ENCODE measurements around the gene IL13RA2.

The IL13RA2 gene

GRCh38 chrX:115017455-115017854 lies at the start of gene IL13RA2:
TSS of gene IL13RA2 (minus strand) at chrX:115017616. CDS start at chrX:115017269, 347 bp downstream.
- DNase-seq = no peak

- no peak for DNase-seq
Observed at GRCh38 chrX:115065304-115065703, 47.9 kb upstream of the IL13RA2 start.

GRCh38 chrX:115060013-115060412 lies 42.6 kb upstream of the IL13RA2 start:
- DNase-seq = no peak

GRCh38 chrX:115058276-115058675 lies 40.9 kb upstream of the IL13RA2 start:
- no peak for DNase-seq

- DNase-seq = no peak
Observed at GRCh38 chrX:115054876-115055275, 37.5 kb upstream of the IL13RA2 start.

GRCh38 chrX:115053223-115053622 lies 35.8 kb upstream of the IL13RA2 start:
- no peak for DNase-seq

- no peak for DNase-seq
Observed at GRCh38 chrX:115047715-115048114, 30.3 kb upstream of the IL13RA2 start.

- no peak for DNase-seq
Observed at GRCh38 chrX:115047181-115047580, 29.8 kb upstream of the IL13RA2 start.

- no peak for DNase-seq
Observed at GRCh38 chrX:115040417-115040816, 23.0 kb upstream of the IL13RA2 start.

GRCh38 chrX:115038406-115038805 lies 21.0 kb upstream of the IL13RA2 start:
- DNase-seq = no peak

- no peak for DNase-seq
Observed at GRCh38 chrX:115036029-115036428, 18.6 kb upstream of the IL13RA2 start.

GRCh38 chrX:115031989-115032388 lies 14.6 kb upstream of the IL13RA2 start:
- no peak for DNase-seq

- no peak for DNase-seq
Observed at GRCh38 chrX:115030625-115031024, 13.2 kb upstream of the IL13RA2 start.

- DNase-seq = no peak
Observed at GRCh38 chrX:115029869-115030570, 12.6 kb upstream of the IL13RA2 start.

- DNase-seq = no peak
Observed at GRCh38 chrX:115029440-115029839, 12.0 kb upstream of the IL13RA2 start.

- DNase-seq = no peak
Observed at GRCh38 chrX:115023811-115024210, 6.4 kb upstream of the IL13RA2 start.

- DNase-seq = no peak
Observed at GRCh38 chrX:115023139-115023538, 5.7 kb upstream of the IL13RA2 start.

- DNase-seq = no peak
Observed at GRCh38 chrX:115021121-115021520, 3.7 kb upstream of the IL13RA2 start.

- no peak for DNase-seq
Observed at GRCh38 chrX:115018944-115019343, 1.5 kb upstream of the IL13RA2 start.

GRCh38 chrX:115018040-115018647 lies 728 bp upstream of the IL13RA2 start:
- no peak for DNase-seq

- no peak for DNase-seq
Observed at GRCh38 chrX:115013705-115014104, 3.7 kb downstream of the IL13RA2 start.

GRCh38 chrX:115011428-115011827 lies 6.0 kb downstream of the IL13RA2 start:
- no peak for DNase-seq

- DNase-seq = no peak
Observed at GRCh38 chrX:114999906-115000305, 17.5 kb downstream of the IL13RA2 start.

- no peak for DNase-seq
Observed at GRCh38 chrX:114997779-114998178, 19.6 kb downstream of the IL13RA2 start.
